HG03175 (cell line): ENCODE results near the gene UNC13A.

Experiments
- ATAC-seq: cut with Tn5 transposase; IDR thresholded peaks from one replicate; pipeline ENCODE4 v1.9.1; 2021; ENCODE audit warnings: mild to moderate bottlenecking, moderate library complexity; ENCODE audit not compliant: unreplicated experiment

UNC13A gene

GRCh38 chr19:17687857-17688784 lies at the start of gene UNC13A:
Gene UNC13A (minus strand): TSS chr19:17688354. CDS start chr19:17688199, 155 bp downstream.
- no peak for ATAC-seq

- ATAC-seq, result no peak
Measured at GRCh38 chr19:17737690-17738153, 49.6 kb upstream of the UNC13A start.

GRCh38 chr19:17735410-17735809 lies 47.3 kb upstream of the UNC13A start:
- no peak for ATAC-seq

GRCh38 chr19:17734146-17734545 lies 46.0 kb upstream of the UNC13A start:
- ATAC-seq, result no peak

GRCh38 chr19:17733127-17733526 lies 45.0 kb upstream of the UNC13A start:
- ATAC-seq, result no peak

GRCh38 chr19:17727843-17728242 lies 39.7 kb upstream of the UNC13A start:
- ATAC-seq, result no peak

- no peak for ATAC-seq
Measured at GRCh38 chr19:17726964-17727773, 39.0 kb upstream of the UNC13A start.

GRCh38 chr19:17726136-17726741 lies 38.1 kb upstream of the UNC13A start:
- ATAC-seq, result no peak

GRCh38 chr19:17725422-17726078 lies 37.4 kb upstream of the UNC13A start:
- ATAC-seq, result no peak

GRCh38 chr19:17724655-17725054 lies 36.5 kb upstream of the UNC13A start:
- no peak for ATAC-seq

GRCh38 chr19:17722655-17723240 lies 34.6 kb upstream of the UNC13A start:
- ATAC-seq, result no peak

GRCh38 chr19:17721821-17722220 lies 33.7 kb upstream of the UNC13A start:
- no peak for ATAC-seq

- ATAC-seq, result no peak
Measured at GRCh38 chr19:17721111-17721628, 33.0 kb upstream of the UNC13A start.

- ATAC-seq, result no peak
Measured at GRCh38 chr19:17720440-17720839, 32.3 kb upstream of the UNC13A start.

GRCh38 chr19:17719730-17720400 lies 31.7 kb upstream of the UNC13A start:
- ATAC-seq, result peak; percentile 20

GRCh38 chr19:17718947-17719711 lies 31.0 kb upstream of the UNC13A start, which contains the start of gene MAP1S:
Gene MAP1S (plus strand): TSS chr19:17719480. CDS start chr19:17719503, 23 bp downstream.
- peak; percentile 77 for ATAC-seq

GRCh38 chr19:17718550-17718946 lies 30.4 kb upstream of the UNC13A start:
- ATAC-seq, result no peak

GRCh38 chr19:17716309-17716929 lies 28.3 kb upstream of the UNC13A start:
- no peak for ATAC-seq
